Duodenal mucosa (tissue), 2 donors: Measurements from ENCODE around the gene FRMD3.
"Not testable (repeated sequence)": the region's sequence is repeated elsewhere in the genome, so short reads cannot be mapped to it uniquely, and the experiment has no call there.

Experiments
- H3K27ac ChIP-seq: one replicate; pipeline ENCODE4 v1.7.0; 2013; ENCODE audit warnings: low read depth, low read length
- H3K27me3 ChIP-seq, 2 donors: one replicate each; pipeline ENCODE4 v1.7.0; 2013; ENCODE audit warnings: low read length in 2 of 2, control low read depth in 1 of 2; ENCODE audit not compliant: insufficient read depth in 2 of 2, control insufficient read depth in 1 of 2
- H3K36me3 ChIP-seq, 2 donors: one replicate each; pipeline ENCODE4 v1.7.0; 2013; ENCODE audit warnings: low read length in 2 of 2, control low read depth in 1 of 2; ENCODE audit not compliant: insufficient read depth in 2 of 2, control insufficient read depth in 1 of 2
- H3K4me1 ChIP-seq, 2 donors: one replicate each; pipeline ENCODE4 v1.7.0; 2013; ENCODE audit warnings: low read length in 2 of 2, control low read depth in 1 of 2; ENCODE audit not compliant: insufficient read depth in 2 of 2, control insufficient read depth in 1 of 2
- H3K4me3 ChIP-seq, 2 donors: one replicate each; pipeline ENCODE4 v1.7.0; 2013; ENCODE audit warnings: low read length in 2 of 2, low read depth in 1 of 2
- H3K9ac ChIP-seq, 2 donors: one replicate each; pipeline ENCODE4 v1.7.0; 2013; ENCODE audit warnings: low read length in 2 of 2, low read depth in 1 of 2
- H3K9me3 ChIP-seq, 2 donors: one replicate each; pipeline ENCODE4 v1.7.0; 2013; ENCODE audit warnings: low read length in 2 of 2, control low read depth in 1 of 2; ENCODE audit not compliant: control insufficient read depth in 1 of 2

FRMD3 gene

DNA sequence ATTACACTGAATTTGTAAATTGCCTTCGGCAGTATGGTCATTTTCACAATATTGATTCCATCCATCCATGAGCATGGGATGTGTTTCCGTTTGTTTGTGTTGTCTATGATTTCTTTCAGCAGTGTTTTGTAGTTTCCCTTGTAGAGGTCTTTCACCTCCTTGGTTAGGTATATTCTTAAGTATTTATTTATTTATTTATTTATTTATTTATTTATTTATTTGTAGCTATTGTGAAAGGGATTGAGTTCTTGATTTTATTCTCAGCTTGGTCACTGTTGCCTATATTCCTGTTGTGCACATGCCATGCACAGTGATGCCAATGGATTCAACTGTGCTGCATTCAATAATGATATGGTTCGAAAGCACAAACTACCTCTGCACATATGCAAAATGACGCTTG lies 179.7 kb downstream of the FRMD3 start:
- not testable (repeated sequence) for H3K9me3 ChIP-seq, H3K4me3 ChIP-seq, H3K36me3 ChIP-seq, H3K4me1 ChIP-seq, H3K27ac ChIP-seq, H3K9ac ChIP-seq, H3K27me3 ChIP-seq

- Histone ChIP-seq H3K27ac (no peak overlapping the region), H3K4me1 (no peaks in the 10 kb centered on the region), H3K36me3 (no peaks in the 10 kb centered on the region), H3K9ac (no peak overlapping the region), H3K4me3 (no peak overlapping the region), H3K9me3 (no peaks in the 10 kb centered on the region), H3K27me3 (no peaks in the 10 kb centered on the region)
Observed at GRCh38 chr9:83355729-83356151, 182.5 kb downstream of the FRMD3 start.

- H3K27me3 ChIP-seq: no peaks in the 10 kb centered on the region
- H3K9ac ChIP-seq: no peak overlapping the region
- no peak overlapping the region for H3K4me3 ChIP-seq
- H3K9me3 ChIP-seq: no peaks in the 10 kb centered on the region
- no peaks in the 10 kb centered on the region for H3K36me3 ChIP-seq
- no peaks in the 10 kb centered on the region for H3K4me1 ChIP-seq
- no peak overlapping the region for H3K27ac ChIP-seq
Observed at GRCh38 chr9:83355024-83355444, 183.2 kb downstream of the FRMD3 start.

DNA sequence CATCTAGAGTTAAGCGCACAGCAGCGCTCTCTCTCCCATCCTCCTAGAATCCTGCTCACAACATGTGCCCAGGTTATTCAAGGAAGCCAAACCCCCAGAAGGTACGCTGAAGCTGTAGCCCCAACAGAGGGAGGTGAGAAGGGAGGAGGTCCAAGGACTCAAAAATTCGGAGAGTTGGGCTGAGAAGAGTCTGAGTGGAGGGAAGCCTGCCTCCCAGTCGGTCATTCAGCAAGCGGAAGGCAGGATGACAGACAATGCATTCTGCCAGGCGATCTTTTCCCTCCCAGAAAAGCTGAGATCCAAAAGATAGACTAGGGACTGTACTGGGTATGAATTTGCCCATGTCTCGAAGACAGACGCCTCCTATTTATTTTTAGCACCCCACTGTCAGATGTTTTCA lies 189.2 kb downstream of the FRMD3 start:
- H3K4me3 ChIP-seq: no peak overlapping the region
- H3K4me1 ChIP-seq: no peaks in the 10 kb centered on the region
- no peaks in the 10 kb centered on the region for H3K9me3 ChIP-seq
- H3K27ac ChIP-seq: no peak overlapping the region
- no peak overlapping the region for H3K9ac ChIP-seq
- no peaks in the 10 kb centered on the region for H3K27me3 ChIP-seq
- H3K36me3 ChIP-seq: no peaks in the 10 kb centered on the region

DNA sequence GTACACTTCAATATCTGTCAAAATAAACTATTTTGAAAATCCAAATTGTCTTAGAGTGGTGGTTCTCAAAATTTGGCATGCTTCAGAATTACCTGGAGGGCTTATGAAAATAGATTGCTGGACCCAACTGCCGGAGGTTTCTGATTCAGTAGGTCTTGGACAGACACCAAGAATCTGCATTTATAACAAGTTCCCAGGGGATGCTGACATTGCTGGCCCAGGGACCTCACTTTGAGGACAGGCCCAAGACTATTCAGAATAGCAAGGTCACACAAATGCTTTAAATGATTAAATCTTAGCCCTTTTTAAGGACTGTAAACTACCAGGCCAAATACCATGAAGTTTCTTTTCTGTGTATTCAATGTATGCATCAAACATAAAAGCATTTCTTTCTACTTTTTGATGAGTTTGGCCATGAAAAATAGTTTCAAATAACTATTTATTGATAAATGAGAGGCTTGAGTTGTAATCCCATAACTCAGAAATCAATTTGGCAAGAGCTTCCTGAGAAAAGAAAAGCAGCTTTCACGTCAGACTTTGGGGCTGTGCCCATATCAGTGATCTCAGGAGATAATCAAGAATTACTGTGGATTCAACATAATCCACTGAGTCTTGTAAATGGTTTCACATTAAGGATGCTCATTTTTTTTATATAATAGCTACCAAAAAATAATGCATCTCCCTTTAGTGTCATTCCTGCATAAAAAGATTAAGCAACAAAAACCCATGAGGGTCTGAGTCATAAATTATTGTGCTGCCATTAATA lies 191.4 kb downstream of the FRMD3 start:
- H3K4me1 ChIP-seq: no peaks in the 10 kb centered on the region
- H3K27ac ChIP-seq: no peak overlapping the region
- no peak overlapping the region for H3K9ac ChIP-seq
- no peaks in the 10 kb centered on the region for H3K27me3 ChIP-seq
- H3K9me3 ChIP-seq: no peaks in the 10 kb centered on the region
- H3K4me3 ChIP-seq: no peak overlapping the region
- H3K36me3 ChIP-seq: no peaks in the 10 kb centered on the region

DNA sequence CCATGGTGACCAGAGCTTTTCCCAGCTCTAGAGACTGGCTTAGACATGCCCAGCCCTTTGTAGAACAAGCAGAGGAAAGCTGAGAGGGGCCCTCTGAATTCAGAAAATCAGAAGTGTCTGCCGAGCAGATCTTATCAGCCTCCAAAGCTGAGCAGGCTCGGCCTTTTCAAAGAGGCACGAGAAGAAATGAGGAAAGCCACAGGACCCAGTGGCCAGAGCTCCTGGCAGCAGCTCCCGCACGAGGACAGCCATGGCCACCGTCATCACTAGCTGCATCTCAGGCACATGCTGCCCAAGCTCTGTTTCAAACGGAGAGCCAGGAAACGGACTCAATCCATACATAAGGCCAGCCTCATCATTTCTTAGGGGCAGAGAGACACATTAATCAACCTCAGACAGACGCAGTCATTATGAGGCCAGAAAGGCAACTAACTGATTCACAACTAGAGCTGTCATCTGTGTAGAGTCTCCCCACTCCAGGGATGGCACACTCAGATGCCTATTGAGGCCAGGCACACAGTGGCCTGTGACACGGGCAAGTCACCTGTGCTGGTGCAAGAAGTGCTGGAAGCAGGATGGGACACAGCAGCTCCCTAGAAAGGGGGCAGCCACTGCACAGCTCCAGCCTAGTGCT lies 194.7 kb downstream of the FRMD3 start:
- no peaks in the 10 kb centered on the region for H3K4me1 ChIP-seq
- H3K27ac ChIP-seq: no peak overlapping the region
- H3K27me3 ChIP-seq: no peaks in the 10 kb centered on the region
- no peak overlapping the region for H3K4me3 ChIP-seq
- H3K36me3 ChIP-seq: no peaks in the 10 kb centered on the region
- H3K9ac ChIP-seq: no peak overlapping the region
- H3K9me3 ChIP-seq: no peaks in the 10 kb centered on the region

- H3K27ac ChIP-seq: no peak overlapping the region
- H3K4me1 ChIP-seq: no peaks in the 10 kb centered on the region
- H3K9me3 ChIP-seq: no peaks in the 10 kb centered on the region
- H3K4me3 ChIP-seq: no peak overlapping the region
- H3K27me3 ChIP-seq: no peaks in the 10 kb centered on the region
- no peak overlapping the region for H3K9ac ChIP-seq
- H3K36me3 ChIP-seq: no peaks in the 10 kb centered on the region
Observed at GRCh38 chr9:83342731-83343130, 195.5 kb downstream of the FRMD3 start.

DNA sequence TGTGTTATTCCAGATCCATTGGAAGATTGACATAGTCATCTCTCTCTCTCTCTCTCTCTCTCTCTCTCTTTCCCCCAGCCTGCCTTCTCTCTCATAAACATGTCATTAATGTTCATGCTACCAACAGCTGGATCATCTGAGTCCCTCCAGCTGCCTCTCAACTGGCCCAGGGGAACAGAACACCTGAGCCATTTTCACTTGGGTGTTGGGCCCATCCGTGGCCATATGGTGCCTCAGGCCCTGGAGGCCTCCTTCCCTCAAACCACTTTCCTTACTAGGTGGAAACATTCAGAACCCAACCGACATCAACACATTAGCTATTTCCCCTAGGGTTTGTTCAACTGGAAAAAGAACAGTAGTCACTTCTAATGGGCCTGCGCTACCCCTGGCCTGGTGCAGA lies 196.2 kb downstream of the FRMD3 start:
- H3K4me1 ChIP-seq: no peaks in the 10 kb centered on the region
- no peak overlapping the region for H3K9ac ChIP-seq
- H3K27ac ChIP-seq: no peak overlapping the region

DNA sequence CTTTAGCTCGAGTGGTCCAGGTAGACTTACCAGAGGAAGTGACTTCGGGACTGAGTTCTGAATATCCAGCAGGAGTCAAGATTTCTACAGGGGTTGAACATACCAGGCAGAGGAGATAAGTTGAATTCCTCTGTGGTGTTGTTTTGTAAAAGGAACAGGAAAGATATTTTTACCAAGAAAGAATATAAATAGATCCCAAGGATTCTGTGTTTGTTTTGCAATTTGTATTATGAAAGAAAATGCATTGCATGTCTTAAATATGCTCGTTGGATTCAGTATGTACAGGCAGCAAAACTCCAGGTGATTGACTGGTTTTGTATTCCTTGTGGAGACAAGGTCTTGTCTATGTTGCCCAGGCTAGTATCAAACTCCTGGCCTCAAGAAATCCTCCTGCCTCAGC lies 197.8 kb downstream of the FRMD3 start:
- no peaks in the 10 kb centered on the region for H3K9me3 ChIP-seq
- H3K9ac ChIP-seq: no peak overlapping the region
- no peaks in the 10 kb centered on the region for H3K27me3 ChIP-seq
- no peak overlapping the region for H3K27ac ChIP-seq
- H3K4me1 ChIP-seq: no peaks in the 10 kb centered on the region
- H3K4me3 ChIP-seq: no peak overlapping the region
- H3K36me3 ChIP-seq: no peaks in the 10 kb centered on the region

More for the DNA sequence above, 196.2 kb downstream of the FRMD3 start:
- Histone ChIP-seq H3K4me3 (no peak overlapping the region), H3K36me3 (no peaks in the 10 kb centered on the region), H3K27me3 (no peaks in the 10 kb centered on the region), H3K9me3 (no peaks in the 10 kb centered on the region)

GRCh38 chr9:83339435-83339834 lies 198.8 kb downstream of the FRMD3 start:
- H3K9ac ChIP-seq: no peak overlapping the region
- H3K36me3 ChIP-seq: no peaks in the 10 kb centered on the region
- H3K27ac ChIP-seq: no peak overlapping the region
- no peaks in the 10 kb centered on the region for H3K4me1 ChIP-seq
- no peaks in the 10 kb centered on the region for H3K9me3 ChIP-seq
- H3K27me3 ChIP-seq: no peaks in the 10 kb centered on the region
- no peak overlapping the region for H3K4me3 ChIP-seq
